Mesenchymal stem cell (in vitro differentiated cells and primary cell): ENCODE data around the gene OVAAL.

Source experiments
- DNase-seq: peaks from one replicate; pipeline ENCODE4 v3.0.0-alpha.2; 2013
- H2AFZ ChIP-seq: one replicate; pipeline ENCODE4 v1.6.1; 2013; ENCODE audit warnings: low read depth, mild to moderate bottlenecking, control low read depth, inconsistent platforms, low read length, moderate library complexity
- H2AK5ac ChIP-seq: 2 replicates; pipeline ENCODE4 v1.6.1; 2013; ENCODE audit warnings: low read length, moderate library complexity, mild to moderate bottlenecking, inconsistent platforms; ENCODE audit not compliant: severe bottlenecking
- H2BK120ac ChIP-seq: one replicate; pipeline ENCODE4 v1.6.1; 2013; ENCODE audit warnings: low read depth, mild to moderate bottlenecking, inconsistent platforms, low read length, moderate library complexity
- H2BK12ac ChIP-seq, 2 experiments: one replicate each; pipeline ENCODE4 v1.6.1; 2013; ENCODE audit warnings: inconsistent platforms in 2 of 2, low read length in 2 of 2, mild to moderate bottlenecking in 2 of 2, moderate library complexity in 2 of 2, control low read depth in 1 of 2
- H2BK15ac ChIP-seq: one replicate; pipeline ENCODE4 v1.6.1; 2013; ENCODE audit warnings: mild to moderate bottlenecking, low read depth, inconsistent platforms; ENCODE audit not compliant: poor library complexity, severe bottlenecking
- H2BK5ac ChIP-seq: 2 replicates; pipeline ENCODE4 v1.6.1; 2013; ENCODE audit warnings: low read depth, mild to moderate bottlenecking, low read length, control low read depth, inconsistent platforms; ENCODE audit not compliant: poor library complexity, severe bottlenecking
- H3K14ac ChIP-seq, 2 experiments: one replicate each; pipeline ENCODE4 v1.6.1; 2013; ENCODE audit warnings: inconsistent platforms in 2 of 2, low read length in 2 of 2, control low read depth in 1 of 2, mild to moderate bottlenecking in 1 of 2, moderate library complexity in 1 of 2
- H3K18ac ChIP-seq, 2 experiments: one replicate each; pipeline ENCODE4 v1.6.1; 2013; ENCODE audit warnings: inconsistent platforms in 2 of 2, low read length in 2 of 2, control low read depth in 1 of 2, low read depth in 1 of 2, mild to moderate bottlenecking in 1 of 2
- H3K23ac ChIP-seq, 2 experiments: one replicate each; pipeline ENCODE4 v1.6.1; 2013; ENCODE audit warnings: inconsistent platforms in 2 of 2, low read length in 2 of 2, mild to moderate bottlenecking in 2 of 2, moderate library complexity in 2 of 2, control low read depth in 1 of 2
- H3K27ac ChIP-seq: 2 replicates; pipeline ENCODE4 v1.5.1; 2013; ENCODE audit warnings: mild to moderate bottlenecking, moderate library complexity, low read length, control low read depth, inconsistent platforms; ENCODE audit not compliant: poor library complexity, severe bottlenecking
- H3K27me3 ChIP-seq, 2 experiments: 2 replicates each; pipeline versions ENCODE4 v1.6.1 to v1.7.0; 2013; ENCODE audit warnings: low read length in 2 of 2, mild to moderate bottlenecking in 2 of 2, moderate library complexity in 2 of 2, control low read depth in 1 of 2, inconsistent platforms in 1 of 2; ENCODE audit not compliant: control insufficient read depth in 1 of 2, insufficient read depth in 1 of 2
- H3K36me3 ChIP-seq, 2 experiments: 2 replicates each; pipeline versions ENCODE4 v1.6.1 to v1.7.0; 2013; ENCODE audit warnings: low read length in 2 of 2, control low read depth in 1 of 2, inconsistent platforms in 1 of 2, low read depth in 1 of 2, mild to moderate bottlenecking in 1 of 2; ENCODE audit not compliant: insufficient read depth in 2 of 2, control insufficient read depth in 1 of 2
- H3K4ac ChIP-seq, 2 experiments: one replicate each; pipeline ENCODE4 v1.6.1; 2013; ENCODE audit warnings: inconsistent platforms in 2 of 2, low read length in 2 of 2, mild to moderate bottlenecking in 2 of 2, moderate library complexity in 2 of 2, control low read depth in 1 of 2, low read depth in 1 of 2
- H3K4me1 ChIP-seq: 2 replicates; pipeline ENCODE4 v1.6.1; 2013; ENCODE audit warnings: low read depth, low read length, control low read depth; ENCODE audit not compliant: control insufficient read depth, insufficient read depth
- H3K4me2 ChIP-seq: 2 replicates; pipeline ENCODE4 v1.6.1; 2013; ENCODE audit warnings: low read length, mild to moderate bottlenecking, inconsistent platforms; ENCODE audit not compliant: poor library complexity, severe bottlenecking
- H3K4me3 ChIP-seq, 2 experiments: 2 replicates each; pipeline versions ENCODE4 v1.5.1 to v1.7.0; 2013; ENCODE audit warnings: low read length in 2 of 2, mild to moderate bottlenecking in 2 of 2, control low read depth in 1 of 2, low read depth in 1 of 2; ENCODE audit not compliant: insufficient read depth in 1 of 2
- H3K79me1 ChIP-seq: replicated peaks from 2 replicates; pipeline ENCODE4 v1.6.1; 2013; ENCODE audit warnings: mild to moderate bottlenecking, control low read depth, low read length, inconsistent platforms; ENCODE audit not compliant: poor library complexity, severe bottlenecking
- H3K9ac ChIP-seq: 2 replicates; pipeline ENCODE4 v1.7.0; 2013; ENCODE audit warnings: mild to moderate bottlenecking, low read length, moderate library complexity
- H3K9me3 ChIP-seq: 2 replicates; pipeline ENCODE4 v1.7.0; 2013; ENCODE audit warnings: mild to moderate bottlenecking, low read length; ENCODE audit not compliant: control insufficient read depth
- H4K8ac ChIP-seq: one replicate; pipeline ENCODE4 v1.6.1; 2013; ENCODE audit warnings: inconsistent platforms, mild to moderate bottlenecking, low read length, moderate library complexity
- H4K91ac ChIP-seq: one replicate; pipeline ENCODE4 v1.6.1; 2013; ENCODE audit warnings: mild to moderate bottlenecking, low read length, inconsistent platforms
- WGBS: methylation state at CpG from one replicate; pipeline ENCODE4 v1.1.7; 2013; ENCODE audit warnings: mixed read lengths; 5-methylcytosine and 5-hydroxymethylcytosine counted together

The OVAAL gene

DNA sequence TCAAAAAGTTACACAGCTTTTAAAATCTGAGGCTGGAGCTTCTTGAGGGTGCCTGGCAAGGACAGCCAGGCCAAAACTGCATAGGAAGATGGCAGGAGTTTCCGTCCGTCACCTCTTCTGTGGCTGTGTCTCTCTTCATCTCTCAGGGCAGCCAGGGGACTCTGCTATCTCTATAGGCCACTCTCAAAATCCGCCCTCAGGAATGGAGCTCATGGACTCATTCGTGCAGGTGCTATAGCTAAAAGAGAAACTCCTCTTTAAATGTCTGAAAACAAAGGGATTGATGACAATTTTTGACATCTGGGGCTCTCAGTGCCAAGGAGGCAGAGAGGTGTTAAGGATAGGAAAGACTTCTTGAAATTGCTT is 27.2 kb downstream of the OVAAL start:
- Histone ChIP-seq H3K79me1 (no peaks in the 10 kb centered on the region), H3K18ac (no peak overlapping the region), H3K9me3 (peaks cover 9% of the 10 kb centered on the region), H2BK15ac (no peak overlapping the region), H2BK5ac (peak overlapping the region; percentile 21), H2AK5ac (peak overlapping the region; percentile 92), H2BK12ac (no peak overlapping the region), H3K4me1 (peaks cover 7% of the 10 kb centered on the region), H3K9ac (peak overlapping the region; percentile 47), H4K8ac (no peak overlapping the region), H2BK120ac (no peak overlapping the region), H3K14ac (no peak overlapping the region), H3K23ac (no peak overlapping the region), H4K91ac (no peak overlapping the region), H3K27me3 (no peaks in the 10 kb centered on the region), H3K4ac (peak overlapping the region in 1 of 2 experiments; percentile 41), H3K4me3 (no peak overlapping the region), H3K36me3 (no peaks in the 10 kb centered on the region), H2AFZ (no peak overlapping the region), H3K27ac (peak overlapping the region; percentile 59), H3K4me2 (no peak overlapping the region)
- DNase-seq = no peak
- 90% methylated on average over 4 of the region's 4 CpGs for WGBS

DNA sequence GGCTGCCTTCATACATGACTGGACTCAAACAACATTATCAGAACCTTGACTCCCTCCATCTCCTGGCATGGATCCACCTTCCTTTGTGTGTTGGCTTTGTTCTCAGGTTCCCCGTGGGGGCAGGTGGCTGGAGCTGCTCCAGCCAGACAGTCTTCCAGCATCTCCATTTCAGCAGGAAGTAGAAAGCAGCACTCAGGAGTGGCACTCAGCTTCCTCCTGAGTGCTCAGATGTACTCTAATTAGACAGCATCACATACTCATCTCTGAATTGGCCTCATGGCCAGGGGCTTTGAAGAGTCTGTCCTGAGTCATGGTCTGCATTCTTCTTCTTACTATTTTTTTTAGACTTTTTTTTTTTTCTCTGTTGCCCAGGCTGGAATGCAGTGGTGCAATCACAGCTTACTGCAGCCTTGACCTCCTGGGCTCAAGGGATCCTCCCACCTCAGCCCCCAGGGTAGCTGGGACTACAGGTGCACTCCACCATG is 27.9 kb downstream of the OVAAL start:
- Histone ChIP-seq H3K79me1 (no peaks in the 10 kb centered on the region), H3K18ac (peak overlapping the region in 1 of 2 experiments; percentile 38), H3K4me2 (no peak overlapping the region), H3K36me3 (no peaks in the 10 kb centered on the region), H3K23ac (no peak overlapping the region), H3K9ac (peak overlapping the region; percentile 0), H2BK5ac (no peak overlapping the region), H4K91ac (no peak overlapping the region), H2AFZ (no peak overlapping the region), H3K14ac (no peak overlapping the region), H3K4me1 (peaks cover 7% of the 10 kb centered on the region), H2BK12ac (no peak overlapping the region), H3K9me3 (peaks cover 9% of the 10 kb centered on the region), H4K8ac (no peak overlapping the region), H3K4me3 (no peak overlapping the region), H3K4ac (no peak overlapping the region), H3K27me3 (no peaks in the 10 kb centered on the region), H2AK5ac (no peak overlapping the region), H2BK120ac (no peak overlapping the region), H3K27ac (peak overlapping the region; percentile 50), H2BK15ac (no peak overlapping the region)
- WGBS = 80% methylated on average over 1 of the region's 1 CpG
- peak; percentile 58 for DNase-seq

DNA sequence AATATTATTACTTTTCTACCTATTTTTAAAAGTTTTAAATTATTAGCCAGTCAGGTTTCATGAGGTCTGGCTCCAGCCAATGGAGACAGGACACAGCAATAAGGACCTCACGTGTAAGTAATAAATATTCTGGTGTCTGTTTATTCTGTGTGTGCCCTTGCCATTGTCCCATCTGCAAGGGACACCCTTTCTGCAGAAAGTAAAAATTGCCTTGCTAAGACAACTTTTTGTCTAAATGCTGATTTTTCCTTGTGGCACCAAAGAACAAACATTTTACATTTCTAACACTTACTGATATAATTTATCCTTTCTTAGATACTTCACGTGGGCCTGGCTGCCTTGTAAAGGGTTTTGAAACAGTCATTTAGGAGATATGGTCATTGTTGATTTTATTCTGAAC is 29.4 kb downstream of the OVAAL start:
- H2AFZ ChIP-seq = no peak overlapping the region
- no peak overlapping the region for H2AK5ac ChIP-seq
- H3K36me3 ChIP-seq = no peaks in the 10 kb centered on the region
- H3K79me1 ChIP-seq = no peaks in the 10 kb centered on the region
- WGBS = 88% methylated on average over 1 of the region's 2 CpGs
- H4K91ac ChIP-seq = no peak overlapping the region
- no peak overlapping the region for H2BK15ac ChIP-seq
- no peak overlapping the region for H3K23ac ChIP-seq
- H3K14ac ChIP-seq = no peak overlapping the region
- H3K4ac ChIP-seq = no peak overlapping the region
- no peak overlapping the region for H2BK5ac ChIP-seq
- no peaks in the 10 kb centered on the region for H3K27me3 ChIP-seq
- no peak for DNase-seq
- H3K27ac ChIP-seq = no peak overlapping the region
- H3K4me1 ChIP-seq = peaks cover 7% of the 10 kb centered on the region
- H3K4me3 ChIP-seq = no peak overlapping the region
- no peak overlapping the region for H2BK120ac ChIP-seq
- peaks cover 9% of the 10 kb centered on the region for H3K9me3 ChIP-seq
- H3K4me2 ChIP-seq = no peak overlapping the region
- no peak overlapping the region for H3K18ac ChIP-seq
- no peak overlapping the region for H3K9ac ChIP-seq
- H2BK12ac ChIP-seq = no peak overlapping the region
- no peak overlapping the region for H4K8ac ChIP-seq

DNA sequence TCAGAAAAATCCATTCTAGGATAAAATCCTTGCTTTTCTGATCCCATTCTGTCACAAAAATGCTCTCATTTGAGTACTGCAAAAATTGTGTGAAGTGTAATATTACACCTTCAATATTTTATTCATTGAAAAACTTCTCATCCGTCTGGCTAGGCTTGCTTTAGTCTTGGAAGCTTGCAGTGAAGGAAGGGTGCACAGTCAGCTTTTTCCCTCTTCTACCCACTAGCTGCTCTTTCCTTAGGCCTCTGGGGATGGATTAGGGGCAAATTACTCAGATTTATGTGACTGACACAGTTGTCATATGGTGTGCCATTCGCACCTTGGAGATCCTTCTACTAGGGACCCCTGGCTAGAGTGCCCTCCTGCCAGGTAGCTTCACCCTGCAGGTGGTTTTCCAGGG is 32.1 kb downstream of the OVAAL start:
- Histone ChIP-seq H2BK5ac (no peak overlapping the region), H3K4ac (no peak overlapping the region), H3K36me3 (no peaks in the 10 kb centered on the region), H2BK12ac (no peak overlapping the region), H3K9me3 (peaks cover 9% of the 10 kb centered on the region), H3K79me1 (no peaks in the 10 kb centered on the region), H3K4me3 (no peak overlapping the region), H2BK120ac (no peak overlapping the region), H3K18ac (no peak overlapping the region), H3K4me2 (no peak overlapping the region), H3K9ac (no peak overlapping the region), H3K27me3 (no peaks in the 10 kb centered on the region), H2AK5ac (peak overlapping the region; percentile 25), H3K27ac (no peak overlapping the region), H2BK15ac (no peak overlapping the region), H3K4me1 (peaks cover 3% of the 10 kb centered on the region), H4K8ac (no peak overlapping the region), H4K91ac (no peak overlapping the region), H2AFZ (no peak overlapping the region), H3K23ac (no peak overlapping the region), H3K14ac (no peak overlapping the region)
- 84% methylated on average over 1 of the region's 2 CpGs for WGBS
- DNase-seq = no peak
